ENCODE data around the gene CDKAL1. TPM values are rescaled to one million over a fixed set of nuclear protein-coding genes. Genes with fewer than 3 reads are reported as not detected.

CDKAL1 gene
- total RNA-seq, 1 donor from 2014 or later, result 11.3 TPM

GRCh38 chr6:20960067-20960466 is 425.8 kb downstream of the CDKAL1 start:
- Histone ChIP-seq H3K9me3 (no peaks in the 10 kb centered on the region), H3K36me3 (no peaks in the 10 kb centered on the region), H3K27ac (no peak overlapping the region), H3K27me3 (no peaks in the 10 kb centered on the region), H3K4me1 (no peaks in the 10 kb centered on the region), H3K4me3 (no peak overlapping the region)
- DNase-seq (ENCODE audit: extremely low spot score in 2 of 2), result no peak
- TF ChIP-seq POLR2A (IDR thresholded peaks at IDR 0.05), result no peak
- TF ChIP-seq CTCF (IDR thresholded peaks at IDR 0.05), result no peak
- no peak for TF ChIP-seq POLR2AphosphoS5 (IDR thresholded peaks at IDR 0.05; ENCODE audit: insufficient read depth in 1 of 2, low read depth in 1 of 2)
- intact Hi-C loops (cut with DNase I), result no loop called here

GRCh38 chr6:20965276-20965675 is 431.0 kb downstream of the CDKAL1 start:
- no peak overlapping the region for H3K27ac ChIP-seq
- H3K4me3 ChIP-seq, result no peak overlapping the region
- TF ChIP-seq POLR2AphosphoS5 (IDR thresholded peaks at IDR 0.05; ENCODE audit: insufficient read depth in 1 of 2, low read depth in 1 of 2), result no peak
- TF ChIP-seq CTCF (IDR thresholded peaks at IDR 0.05), result no peak
- TF ChIP-seq POLR2A (IDR thresholded peaks at IDR 0.05), result no peak
- H3K4me1 ChIP-seq, result no peaks in the 10 kb centered on the region
- intact Hi-C loops (cut with DNase I), result no loop called here
- no peaks in the 10 kb centered on the region for H3K27me3 ChIP-seq
- DNase-seq (ENCODE audit: extremely low spot score in 2 of 2), result no peak
- H3K36me3 ChIP-seq, result no peaks in the 10 kb centered on the region
- no peaks in the 10 kb centered on the region for H3K9me3 ChIP-seq

GRCh38 chr6:20965915-20966314 is 431.7 kb downstream of the CDKAL1 start:
- Histone ChIP-seq H3K27me3 (no peaks in the 10 kb centered on the region), H3K27ac (no peak overlapping the region), H3K4me3 (no peak overlapping the region), H3K36me3 (no peaks in the 10 kb centered on the region), H3K4me1 (no peaks in the 10 kb centered on the region), H3K9me3 (no peaks in the 10 kb centered on the region)
- no peak for DNase-seq (ENCODE audit: extremely low spot score in 2 of 2)
- intact Hi-C loops (cut with DNase I), result no loop called here
- no peak for TF ChIP-seq POLR2A (IDR thresholded peaks at IDR 0.05)
- no peak for TF ChIP-seq CTCF (IDR thresholded peaks at IDR 0.05)
- TF ChIP-seq POLR2AphosphoS5 (IDR thresholded peaks at IDR 0.05; ENCODE audit: insufficient read depth in 1 of 2, low read depth in 1 of 2), result no peak

GRCh38 chr6:20969551-20969950 is 435.3 kb downstream of the CDKAL1 start:
- Histone ChIP-seq H3K4me3 (no peak overlapping the region), H3K4me1 (no peaks in the 10 kb centered on the region), H3K36me3 (no peaks in the 10 kb centered on the region), H3K27ac (no peak overlapping the region), H3K27me3 (no peaks in the 10 kb centered on the region), H3K9me3 (no peaks in the 10 kb centered on the region)
- no peak for DNase-seq (ENCODE audit: extremely low spot score in 2 of 2)
- TF ChIP-seq POLR2A (IDR thresholded peaks at IDR 0.05), result no peak
- TF ChIP-seq POLR2AphosphoS5 (IDR thresholded peaks at IDR 0.05; ENCODE audit: insufficient read depth in 1 of 2, low read depth in 1 of 2), result no peak
- TF ChIP-seq CTCF (IDR thresholded peaks at IDR 0.05), result no peak
- intact Hi-C loops (cut with DNase I), result no loop called here

GRCh38 chr6:20976391-20976918 is 442.2 kb downstream of the CDKAL1 start:
- DNase-seq (ENCODE audit: extremely low spot score in 2 of 2), result no peak
- no peaks in the 10 kb centered on the region for H3K27me3 ChIP-seq
- intact Hi-C loops (cut with DNase I), result no loop called here
- H3K27ac ChIP-seq, result no peak overlapping the region
- no peaks in the 10 kb centered on the region for H3K36me3 ChIP-seq
- TF ChIP-seq POLR2AphosphoS5 (IDR thresholded peaks at IDR 0.05; ENCODE audit: insufficient read depth in 1 of 2, low read depth in 1 of 2), result no peak
- no peak for TF ChIP-seq CTCF (IDR thresholded peaks at IDR 0.05)
- TF ChIP-seq POLR2A (IDR thresholded peaks at IDR 0.05), result no peak
- H3K4me1 ChIP-seq, result no peaks in the 10 kb centered on the region
- no peaks in the 10 kb centered on the region for H3K9me3 ChIP-seq
- H3K4me3 ChIP-seq, result no peak overlapping the region

Measured in vagina (tissue), 2 donors.